Measurements from ENCODE around the gene WDFY4. TPM values are rescaled to one million over a fixed set of nuclear protein-coding genes. Genes with fewer than 3 reads are reported as not detected.

WDFY4 gene
- polyA plus RNA-seq, 2 of the 4 experiments (the other 2 are of a cell fraction) = not detected

GRCh38 chr10:48700071-48700470, 15.4 kb downstream of the WDFY4 start:
- CTCF ChIA-PET = interaction anchor here (1.4 to 3.3 kb wide), 2 partner anchors 11 to 42 kb away, joined by 3 to 19 read pairs; no protein-coding TSS in a partner anchor
- TF ChIP-seq GATA3 (IDR thresholded peaks at IDR 0.05; ENCODE audit: borderline replicate concordance) = no peak
- POLR2A ChIA-PET = no interaction called here
- ATAC-seq = no peak
- H3K9me3 ChIP-seq = no peaks in the 10 kb centered on the region
- 8% methylated on average over 2 of the region's 2 CpGs for WGBS (ENCODE audit: missing lambda C conversion rate)
- H3K27ac ChIP-seq = no peak overlapping the region
- no peak for FAIRE-seq
- DNase-seq (ENCODE audit: low read depth in 1 of 2, low spot score in 1 of 2) = no peak
- H3K4me1 ChIP-seq = no peaks in the 10 kb centered on the region
- H3K4me3 ChIP-seq = no peak overlapping the region
- no peak overlapping the region for H3K4me2 ChIP-seq

GRCh38 chr10:48700493-48700892, 15.8 kb downstream of the WDFY4 start:
- Histone ChIP-seq H3K4me1 (no peaks in the 10 kb centered on the region), H3K27ac (no peak overlapping the region), H3K4me3 (no peak overlapping the region), H3K9me3 (no peaks in the 10 kb centered on the region), H3K4me2 (no peak overlapping the region)
- 52% methylated on average over 7 of the region's 9 CpGs for WGBS (ENCODE audit: missing lambda C conversion rate)
- POLR2A ChIA-PET = no interaction called here
- DNase-seq (ENCODE audit: low read depth in 1 of 2, low spot score in 1 of 2) = no peak
- CTCF ChIA-PET = interaction anchor here (1.4 to 3.3 kb wide), 2 partner anchors 11 to 43 kb away, joined by 3 to 19 read pairs; no protein-coding TSS in a partner anchor
- ATAC-seq = no peak
- TF ChIP-seq RAD21 (conservative IDR thresholded peaks at IDR 0.05 in 1 of 2, IDR thresholded peaks at IDR 0.05 in 1 of 2) (no peak), HOXB13 (CRISPR knock-in tag; IDR thresholded peaks at IDR 0.05; ENCODE audit: low read depth) (no peak), CHD4 (IDR thresholded peaks at IDR 0.05; ENCODE audit: borderline replicate concordance) (no peak), NFE2L2 (conservative IDR thresholded peaks at IDR 0.05; ENCODE audit: low read length) (no peak), JUN (IDR thresholded peaks at IDR 0.05) (no peak), RCOR1 (IDR thresholded peaks at IDR 0.05; ENCODE audit: low read depth, low read length) (no peak), SREBF2 (IDR thresholded peaks at IDR 0.05) (no peak), TFCP2L1 (CRISPR knock-in tag; IDR thresholded peaks at IDR 0.05) (no peak), MAX (IDR thresholded peaks at IDR 0.05) (no peak), E2F6 (IDR thresholded peaks at IDR 0.05; ENCODE audit: borderline replicate concordance, low read depth) (no peak), FOSB (CRISPR knock-in tag; IDR thresholded peaks at IDR 0.05) (no peak), EHF (CRISPR knock-in tag; IDR thresholded peaks at IDR 0.05) (no peak), HOXB5 (CRISPR knock-in tag; IDR thresholded peaks at IDR 0.05) (no peak), CHD2 (IDR thresholded peaks at IDR 0.05; ENCODE audit: low read length, partially characterized antibody) (no peak), ZSCAN20 (CRISPR knock-in tag; IDR thresholded peaks at IDR 0.05) (no peak), ELK1 (IDR thresholded peaks at IDR 0.05; ENCODE audit: low read depth, low read length) (no peak), ZNF302 (CRISPR knock-in tag; IDR thresholded peaks at IDR 0.05) (no peak)
- no peak for FAIRE-seq

GRCh38 chr10:48701139-48701901, 16.6 kb downstream of the WDFY4 start:
- Histone ChIP-seq H3K4me1 (no peaks in the 10 kb centered on the region), H3K4me2 (no peak overlapping the region), H3K4me3 (no peak overlapping the region), H3K27ac (no peak overlapping the region), H3K9me3 (no peaks in the 10 kb centered on the region)
- no peak for DNase-seq (ENCODE audit: low read depth in 1 of 2, low spot score in 1 of 2)
- no peak for TF ChIP-seq MAFK (IDR thresholded peaks at IDR 0.05; ENCODE audit: partially characterized antibody)
- no peak for TF ChIP-seq BHLHE40 (IDR thresholded peaks at IDR 0.05; ENCODE audit: low read depth, low read length)
- TF ChIP-seq POLR2AphosphoS2 (conservative IDR thresholded peaks at IDR 0.05; ENCODE audit: low read length) = no peak
- TF ChIP-seq RAD21 (conservative IDR thresholded peaks at IDR 0.05 in 1 of 2, IDR thresholded peaks at IDR 0.05 in 1 of 2) = no peak
- no peak for TF ChIP-seq MAX (IDR thresholded peaks at IDR 0.05)
- no peak for TF ChIP-seq PHF8 (IDR thresholded peaks at IDR 0.05; ENCODE audit: borderline replicate concordance, low read depth)
- no peak for TF ChIP-seq HMGXB4 (CRISPR knock-in tag; IDR thresholded peaks at IDR 0.05; ENCODE audit: borderline replicate concordance)
- TF ChIP-seq HDAC2 (IDR thresholded peaks at IDR 0.05) = no peak
- TF ChIP-seq HOXB13 (CRISPR knock-in tag; IDR thresholded peaks at IDR 0.05; ENCODE audit: low read depth) = no peak
- TF ChIP-seq CBX8 (IDR thresholded peaks at IDR 0.05) = no peak
- TF ChIP-seq TFCP2L1 (CRISPR knock-in tag; IDR thresholded peaks at IDR 0.05) = no peak
- TF ChIP-seq RCOR1 (IDR thresholded peaks at IDR 0.05; ENCODE audit: low read depth, low read length) = no peak
- ChIA-PET POLR2A (no interaction called here), CTCF (interaction anchor here (3.3 kb wide), 1 partner anchor 44 kb away, joined by 19 read pairs; no protein-coding TSS in a partner anchor)
- no peak for FAIRE-seq
- 5% methylated on average over 8 of the region's 8 CpGs for WGBS (ENCODE audit: missing lambda C conversion rate)
- ATAC-seq = no peak
